HG03442 (cell line): Measurements from ENCODE around the gene ARFIP2.
"Not testable (repeated sequence)": the region's sequence is repeated elsewhere in the genome, so short reads cannot be mapped to it uniquely, and the experiment has no call there.

ENCODE experiments used
- ATAC-seq: cut with Tn5 transposase; IDR thresholded peaks from one replicate; pipeline ENCODE4 v1.9.1; 2021; ENCODE audit warnings: mild to moderate bottlenecking, moderate library complexity; ENCODE audit not compliant: unreplicated experiment

The ARFIP2 gene

GRCh38 chr11:6481012-6481923, at the start of gene ARFIP2, which contains the start of gene TIMM10B:
ARFIP2 (minus strand) TSS chr11:6481331; CDS start chr11:6480421, 910 bp downstream.
TIMM10B (plus strand) TSS chr11:6481501; CDS start chr11:6481517, 16 bp downstream.
- ATAC-seq = peak; percentile 99

GRCh38 chr11:6530848-6531247, 49.7 kb upstream of the ARFIP2 start:
- no peak for ATAC-seq

- no peak for ATAC-seq
Measured at GRCh38 chr11:6529266-6529665, 48.1 kb upstream of the ARFIP2 start.

- peak; percentile 43 for ATAC-seq
Measured at GRCh38 chr11:6526411-6527135, 45.4 kb upstream of the ARFIP2 start.

GRCh38 chr11:6523253-6523652, 42.1 kb upstream of the ARFIP2 start:
- ATAC-seq = no peak

- ATAC-seq = not testable (repeated sequence)
Measured at GRCh38 chr11:6521946-6522345, 40.8 kb upstream of the ARFIP2 start.

- ATAC-seq = no peak
Measured at GRCh38 chr11:6520265-6520664, 39.1 kb upstream of the ARFIP2 start.

- no peak for ATAC-seq
Measured at GRCh38 chr11:6516865-6517264, 35.7 kb upstream of the ARFIP2 start.

- ATAC-seq = no peak
Measured at GRCh38 chr11:6505577-6506240, 24.6 kb upstream of the ARFIP2 start.

GRCh38 chr11:6504166-6504565, 23.0 kb upstream of the ARFIP2 start:
- ATAC-seq = no peak

- no peak for ATAC-seq
Measured at GRCh38 chr11:6502382-6502781, 21.3 kb upstream of the ARFIP2 start.

GRCh38 chr11:6498544-6498943, 17.4 kb upstream of the ARFIP2 start:
- ATAC-seq = no peak

GRCh38 chr11:6498121-6498520, 17.0 kb upstream of the ARFIP2 start:
- ATAC-seq = no peak

GRCh38 chr11:6497069-6497839, 16.1 kb upstream of the ARFIP2 start, which contains the start of gene DNHD1:
DNHD1 (plus strand) TSS chr11:6497280; CDS start chr11:6498216, 936 bp downstream.
- no peak for ATAC-seq

GRCh38 chr11:6489306-6489705, 8.2 kb upstream of the ARFIP2 start:
- ATAC-seq = no peak

GRCh38 chr11:6488821-6489220, 7.7 kb upstream of the ARFIP2 start:
- ATAC-seq = no peak

GRCh38 chr11:6488342-6488741, 7.2 kb upstream of the ARFIP2 start:
- no peak for ATAC-seq

GRCh38 chr11:6486938-6487337, 5.8 kb upstream of the ARFIP2 start:
- no peak for ATAC-seq

- no peak for ATAC-seq
Measured at GRCh38 chr11:6486256-6486655, 5.1 kb upstream of the ARFIP2 start.

GRCh38 chr11:6485661-6486060, 4.5 kb upstream of the ARFIP2 start:
- no peak for ATAC-seq
